Measurements from ENCODE around the gene PPP2R2B.

GRCh38 chr5:146818822-146819221 is 59.7 kb downstream of the PPP2R2B start:
- TF ChIP-seq POLR2AphosphoS5 (IDR thresholded peaks at IDR 0.05; ENCODE audit: low read depth, low read length), result no peak
- TF ChIP-seq EZH2 (IDR thresholded peaks at IDR 0.05), result no peak
- no peak for TF ChIP-seq POLR2A (IDR thresholded peaks at IDR 0.05; ENCODE audit: borderline replicate concordance, extremely low read depth, insufficient read depth, insufficient read length)
- no peak for TF ChIP-seq YY1 (IDR thresholded peaks at IDR 0.05; ENCODE audit: extremely low read depth, insufficient replicate concordance, low read depth, low read length)
- TF ChIP-seq CTCF (IDR thresholded peaks at IDR 0.05 in 2 of 3, conservative IDR thresholded peaks at IDR 0.05 in 1 of 3; ENCODE audit: borderline replicate concordance in 1 of 3, insufficient read depth in 1 of 3, low read depth in 2 of 3, low read length in 2 of 3), result no peak
